ENCODE results near the gene NOS3.

- TF ChIP-seq CTCF (conservative IDR thresholded peaks at IDR 0.05; ENCODE audit: low read depth, low read length) = no peak
- no peak for TF ChIP-seq EZH2 (IDR thresholded peaks at IDR 0.05; ENCODE audit: low read length, unreplicated experiment)
These were observed 17.3 kb downstream of the NOS3 start for GRCh38 chr7:151008143-151008510.
